Hepatocyte (in vitro differentiated cells): Measurements from ENCODE around the gene UNC5A. TPM values are rescaled to one million over a fixed set of nuclear protein-coding genes. Genes with fewer than 3 reads are reported as not detected.

Source experiments
- DNase-seq: peaks from one replicate; pipeline ENCODE4 v3.0.0-alpha.2; 2016; ENCODE audit warnings: low spot score
- H2AFZ ChIP-seq: fragments of 200-600 bp; sonication (generic); 2 replicates; pipeline ENCODE4 v1.6.0; 2016; ENCODE audit warnings: antibody characterized with exemption, mild to moderate bottlenecking
- H3K27ac ChIP-seq: fragments of 200-600 bp; sonication (generic); 2 replicates; pipeline ENCODE4 v1.5.1; 2016; ENCODE audit warnings: mild to moderate bottlenecking
- H3K27me3 ChIP-seq: fragments of 200-600 bp; sonication (generic); 2 replicates; pipeline ENCODE4 v1.6.1; 2016
- H3K36me3 ChIP-seq: fragments of 200-600 bp; sonication (generic); replicated peaks from 2 replicates; pipeline ENCODE4 v1.5.1; 2016; ENCODE audit warnings: low read depth; ENCODE audit not compliant: insufficient read depth
- H3K4me1 ChIP-seq: fragments of 200-600 bp; sonication (generic); 2 replicates; pipeline ENCODE4 v1.5.1; 2016; ENCODE audit warnings: mild to moderate bottlenecking, moderate library complexity; ENCODE audit not compliant: insufficient read depth
- H3K4me2 ChIP-seq: fragments of 200-600 bp; sonication (generic); 2 replicates; pipeline ENCODE4 v1.6.0; 2016
- H3K4me3 ChIP-seq: fragments of 200-600 bp; sonication (generic); 2 replicates; pipeline ENCODE4 v1.5.1; 2016; ENCODE audit warnings: mild to moderate bottlenecking
- H3K79me2 ChIP-seq: fragments of 200-600 bp; sonication (generic); 2 replicates; pipeline ENCODE4 v1.6.0; 2017; ENCODE audit warnings: mild to moderate bottlenecking
- H3K9me2 ChIP-seq: fragments of 200-600 bp; sonication (generic); replicated peaks from 2 replicates; pipeline ENCODE4 v1.6.0; 2017; ENCODE audit warnings: mild to moderate bottlenecking; ENCODE audit not compliant: insufficient read depth
- H3K9me3 ChIP-seq: fragments of 200-600 bp; sonication (generic); 2 replicates; pipeline ENCODE4 v1.5.1; 2016; ENCODE audit warnings: low read depth, mild to moderate bottlenecking
- H4K20me1 ChIP-seq: fragments of 200-600 bp; sonication (generic); 2 replicates; pipeline ENCODE4 v1.6.0; 2016; ENCODE audit warnings: mild to moderate bottlenecking; ENCODE audit not compliant: insufficient read depth, poor library complexity, severe bottlenecking
- CTCF ChIP-seq: fragments of 200-600 bp; sonication (generic); IDR thresholded peaks from 2 replicates; pipeline ENCODE4 v1.5.1; 2016; ENCODE audit warnings: antibody characterized with exemption, mild to moderate bottlenecking; ENCODE audit not compliant: poor library complexity
- EZH2 ChIP-seq: fragments of 200-600 bp; sonication (generic); IDR thresholded peaks from 2 replicates; pipeline ENCODE4 v1.6.1; 2016; ENCODE audit warnings: antibody characterized with exemption, mild to moderate bottlenecking, borderline replicate concordance
- EZH2phosphoT487 ChIP-seq: fragments of 200-600 bp; sonication (generic); IDR thresholded peaks from one replicate; pipeline ENCODE4 v1.6.1; 2018; ENCODE audit warnings: antibody characterized with exemption, mild to moderate bottlenecking, low read depth, moderate library complexity; ENCODE audit not compliant: unreplicated experiment, severe bottlenecking
- WGBS: methylation state at CpG from one replicate; pipeline ENCODE4 v1.1.6; 2016; ENCODE audit warnings: low lambda C conversion rate; ENCODE audit errors: missing lambda C conversion rate; 5-methylcytosine and 5-hydroxymethylcytosine counted together
- polyA plus RNA-seq: library from polyadenylated mRNA; unstranded; fragments of >200 nt; fragmentation: Nextera tagmentation; extraction: Ambion mirVana; gene quantifications from 2 replicates; pipeline ENCODE4 v1.2.1, GENCODE V29; 2016
- total RNA-seq: library from RNA; depleted of rRNA; stranded (reverse); fragments of >200 nt; gene quantifications from 2 replicates; pipeline ENCODE4 v1.2.3, GENCODE V29; 2014

UNC5A gene
- total and polyA plus RNA-seq, 2 experiments from 2014 or later: 0.10 to 1.1 TPM

- Histone ChIP-seq H3K27me3 (no peaks in the 10 kb centered on the region), H2AFZ (no peak overlapping the region)
- TF ChIP-seq EZH2phosphoT487: no peak
- no peak for TF ChIP-seq CTCF
- TF ChIP-seq EZH2: no peak
Observed at GRCh38 chr5:176847148-176847547, 36.8 kb downstream of the UNC5A start.

GRCh38 chr5:176847726-176848290 lies 37.4 kb downstream of the UNC5A start:
- Histone ChIP-seq H3K27me3 (no peaks in the 10 kb centered on the region), H3K79me2 (no peaks in the 10 kb centered on the region), H3K4me1 (no peaks in the 10 kb centered on the region), H2AFZ (no peak overlapping the region), H3K27ac (no peak overlapping the region), H4K20me1 (no peaks in the 10 kb centered on the region), H3K4me2 (no peak overlapping the region), H3K36me3 (no peaks in the 10 kb centered on the region), H3K9me3 (no peaks in the 10 kb centered on the region), H3K4me3 (no peak overlapping the region), H3K9me2 (no peaks in the 10 kb centered on the region)
- TF ChIP-seq CTCF: no peak
- no peak for TF ChIP-seq EZH2phosphoT487
- no peak for TF ChIP-seq EZH2
- no peak for DNase-seq
- WGBS: 84% methylated on average over 11 of the region's 13 CpGs

More at GRCh38 chr5:176847148-176847547, 36.8 kb downstream of the UNC5A start:
- Histone ChIP-seq H3K9me2 (no peaks in the 10 kb centered on the region), H3K4me2 (no peak overlapping the region), H3K4me3 (no peak overlapping the region), H4K20me1 (no peaks in the 10 kb centered on the region), H3K4me1 (no peaks in the 10 kb centered on the region), H3K27ac (no peak overlapping the region), H3K79me2 (no peaks in the 10 kb centered on the region), H3K9me3 (no peaks in the 10 kb centered on the region), H3K36me3 (no peaks in the 10 kb centered on the region)
- WGBS: 90% methylated on average over 16 of the region's 18 CpGs
- DNase-seq: no peak

GRCh38 chr5:176848651-176849050 lies 38.3 kb downstream of the UNC5A start:
- TF ChIP-seq CTCF: no peak
- no peak for TF ChIP-seq EZH2
- no peak for TF ChIP-seq EZH2phosphoT487
- Histone ChIP-seq H3K4me1 (no peaks in the 10 kb centered on the region), H3K4me2 (no peak overlapping the region), H3K27ac (no peak overlapping the region), H3K4me3 (no peak overlapping the region), H3K9me3 (no peaks in the 10 kb centered on the region), H3K79me2 (no peaks in the 10 kb centered on the region), H4K20me1 (no peaks in the 10 kb centered on the region), H3K27me3 (no peaks in the 10 kb centered on the region), H3K36me3 (no peaks in the 10 kb centered on the region), H3K9me2 (no peaks in the 10 kb centered on the region), H2AFZ (no peak overlapping the region)
- no peak for DNase-seq
- WGBS: 88% methylated on average over 13 of the region's 13 CpGs
